Hypothalamus (tissue), 51 donors: Measurements from ENCODE around the gene TMBIM4.
A peak's percentile ranks its signal among the peaks of the same experiment; 100 is the strongest.

Source experiments
- DNase-seq, 51 donors: peaks; one replicate each; lab custom pipeline; 2025; lab: John Stamatoyannopoulos, UW

Gene TMBIM4

GRCh38 chr12:66103016-66103913, 66.5 kb downstream of the TMBIM4 start:
- no peak for DNase-seq

GRCh38 chr12:66092559-66093269, 77.1 kb downstream of the TMBIM4 start:
- no peak for DNase-seq

GRCh38 chr12:66090157-66090556, 79.6 kb downstream of the TMBIM4 start:
- DNase-seq: no peak

- DNase-seq: peak in 26 of 51 donors; percentile 0 to 64 (median 30)
These were observed 82.3 kb downstream of the TMBIM4 start for GRCh38 chr12:66087365-66087943.

GRCh38 chr12:66085998-66086397, 83.8 kb downstream of the TMBIM4 start:
- DNase-seq: no peak
